Tibial artery (tissue), 4 donors: Measurements from ENCODE around the gene CCM2L.

Experiments
- DNase-seq, 2 donors: peaks; one replicate each; pipeline ENCODE4 v3.0.0-alpha.2; 2019
- H3K27ac ChIP-seq, 2 donors: fragments of 200-600 bp; sonication (generic) in 1 of 2; 1 replicate in 1 of 2; 2 replicates in 1 of 2; pipeline ENCODE4 v1.5.1; 2018 to 2019; ENCODE audit warnings: mild to moderate bottlenecking in 1 of 2
- H3K27me3 ChIP-seq, 2 donors: fragments of 200-600 bp; sonication (generic) in 1 of 2; one replicate each; pipeline versions ENCODE4 v1.5.1 to v1.6.0; 2016 to 2019
- H3K36me3 ChIP-seq, 3 donors: fragments of 200-600 bp; sonication (generic) in 2 of 3; one replicate each; pipeline ENCODE4 v1.5.1; 2016 to 2019; ENCODE audit warnings: mild to moderate bottlenecking in 2 of 3
- H3K4me1 ChIP-seq, 4 donors: fragments of 200-600 bp; sonication (generic) in 2 of 4; 1 replicate in 3 of 4; 2 replicates in 1 of 4; pipeline ENCODE4 v1.5.1; 2016 to 2019
- H3K4me3 ChIP-seq, 2 donors: fragments of 200-600 bp; sonication (generic) in 1 of 2; 1 replicate in 1 of 2; 2 replicates in 1 of 2; pipeline ENCODE4 v1.5.1; 2018 to 2019; ENCODE audit warnings: mild to moderate bottlenecking in 2 of 2
- H3K9me3 ChIP-seq, 3 donors: fragments of 200-600 bp; sonication (generic) in 1 of 3; one replicate each; pipeline ENCODE4 v1.5.1; 2016 to 2019
- CTCF ChIP-seq, 2 experiments: fragments of 200-600 bp in 1 of 2; fragments of 450-650 bp in 1 of 2; IDR thresholded peaks; one replicate each; pipeline ENCODE4 v1.5.1; 2017 to 2019; ENCODE audit warnings: antibody characterized with exemption in 2 of 2, mild to moderate bottlenecking in 1 of 2, moderate library complexity in 1 of 2
- intact Hi-C: fragments of 100-400 bp; cut with DNase I; formaldehyde crosslinking; loops from one replicate; pipeline ENCODE4 v1.15.0; 2023; ENCODE audit warnings: low total_unique reads

CCM2L gene

GRCh38 chr20:31992086-31992485 is 18.2 kb upstream of the CCM2L start:
- intact Hi-C loops = no loop called here
- H3K27ac ChIP-seq = no peak overlapping the region
- H3K27me3 ChIP-seq = peaks cover 0 to 42% of the 10 kb centered on the region in 2 donors
- H3K4me3 ChIP-seq = no peak overlapping the region
- peaks cover 0 to 5% (median 0%) of the 10 kb centered on the region in 4 donors for H3K4me1 ChIP-seq
- no peaks in the 10 kb centered on the region for H3K9me3 ChIP-seq
- H3K36me3 ChIP-seq = no peaks in the 10 kb centered on the region
- no peak for TF ChIP-seq CTCF (IDR thresholded peaks at IDR 0.05)
- DNase-seq = no peak

GRCh38 chr20:31996996-31997395 is 13.2 kb upstream of the CCM2L start:
- H3K4me3 ChIP-seq = no peak overlapping the region

DNA sequence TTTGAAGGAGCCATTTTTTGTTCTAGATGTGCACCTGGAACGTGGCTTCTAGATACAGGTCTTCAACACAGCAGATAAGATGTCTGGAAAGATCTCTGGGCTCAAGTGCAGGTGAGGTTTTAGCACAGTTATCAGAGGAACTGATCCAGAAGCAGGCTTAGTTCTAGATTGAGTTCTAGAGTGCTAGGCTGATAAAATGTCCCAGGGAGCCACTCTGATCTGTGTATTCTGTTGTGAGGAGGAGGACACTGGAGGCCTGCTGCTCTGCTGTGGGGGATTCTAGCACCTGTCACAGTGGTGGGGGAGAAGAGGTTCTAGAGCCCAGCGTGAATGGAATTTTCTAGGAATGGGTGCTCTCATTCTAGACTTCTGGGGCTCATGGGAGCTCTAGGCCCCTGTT is 12.0 kb upstream of the CCM2L start:
- Histone ChIP-seq H3K4me3 (no peak overlapping the region), H3K27ac (no peak overlapping the region), H3K27me3 (peaks cover 0 to 46% of the 10 kb centered on the region in 2 donors), H3K36me3 (no peaks in the 10 kb centered on the region), H3K9me3 (no peaks in the 10 kb centered on the region), H3K4me1 (peaks cover 0 to 5% (median 0%) of the 10 kb centered on the region in 4 donors)
- intact Hi-C loops = no loop called here
- no peak for TF ChIP-seq CTCF (IDR thresholded peaks at IDR 0.05)
- DNase-seq = no peak

More at GRCh38 chr20:31996996-31997395, 13.2 kb upstream of the CCM2L start:
- intact Hi-C loops = no loop called here
- Histone ChIP-seq H3K27me3 (peaks cover 0 to 50% of the 10 kb centered on the region in 2 donors), H3K36me3 (no peaks in the 10 kb centered on the region), H3K4me1 (peaks cover 0 to 5% (median 0%) of the 10 kb centered on the region in 4 donors), H3K27ac (no peak overlapping the region), H3K9me3 (no peaks in the 10 kb centered on the region)
- DNase-seq = no peak
- no peak for TF ChIP-seq CTCF (IDR thresholded peaks at IDR 0.05)

DNA sequence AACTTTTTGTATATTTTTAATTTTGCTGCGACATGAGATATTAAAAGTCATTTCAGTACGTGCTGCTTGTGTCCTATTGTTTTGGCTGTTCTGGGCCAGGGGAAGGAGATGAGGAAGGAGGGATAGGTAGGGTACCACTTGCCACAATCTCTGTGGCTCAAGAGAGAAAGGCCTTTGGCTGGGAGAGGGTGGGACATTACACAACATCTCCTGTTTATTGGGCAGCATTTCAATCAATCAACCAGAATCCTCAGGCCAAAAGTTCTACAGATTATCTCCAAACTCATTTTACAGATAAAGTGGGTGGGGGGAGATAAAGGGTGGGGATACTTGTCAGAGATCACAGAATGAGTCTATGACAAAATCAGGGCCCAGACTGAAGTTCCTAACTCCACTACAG is 6.9 kb upstream of the CCM2L start:
- H3K27me3 ChIP-seq = peaks cover 0 to 8% of the 10 kb centered on the region in 2 donors
- H3K4me1 ChIP-seq = no peaks in the 10 kb centered on the region
- no peak overlapping the region for H3K4me3 ChIP-seq
- no peak for DNase-seq
- no peaks in the 10 kb centered on the region for H3K9me3 ChIP-seq
- H3K27ac ChIP-seq = no peak overlapping the region
- no peak for TF ChIP-seq CTCF (IDR thresholded peaks at IDR 0.05)
- intact Hi-C loops = no loop called here
- no peaks in the 10 kb centered on the region for H3K36me3 ChIP-seq

DNA sequence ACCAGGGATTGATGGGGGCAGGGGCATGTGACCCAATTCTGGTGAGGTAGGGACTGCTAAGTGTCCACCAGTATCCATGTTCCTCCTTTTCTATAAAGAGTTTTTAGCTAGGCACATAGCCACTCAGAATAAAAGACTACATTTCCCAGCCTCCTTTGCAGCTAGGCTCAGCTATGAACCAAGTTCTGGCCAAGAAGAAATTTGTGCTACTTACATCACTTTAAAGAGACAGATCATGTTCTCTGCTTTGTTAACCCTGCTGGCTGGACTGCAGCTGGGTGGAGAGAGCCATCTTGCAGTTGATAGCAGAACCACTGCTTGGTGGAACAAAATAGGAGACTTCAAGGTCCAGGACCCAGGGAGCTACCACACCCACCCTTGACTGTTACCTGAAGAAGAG is 5.3 kb upstream of the CCM2L start:
- H3K9me3 ChIP-seq = no peaks in the 10 kb centered on the region
- no peak for DNase-seq
- no peak overlapping the region for H3K4me3 ChIP-seq
- H3K36me3 ChIP-seq = no peaks in the 10 kb centered on the region
- no peak overlapping the region for H3K27ac ChIP-seq
- intact Hi-C loops = no loop called here
- H3K4me1 ChIP-seq = no peaks in the 10 kb centered on the region
- H3K27me3 ChIP-seq = peaks cover 0 to 13% of the 10 kb centered on the region in 2 donors
- no peak for TF ChIP-seq CTCF (IDR thresholded peaks at IDR 0.05)

DNA sequence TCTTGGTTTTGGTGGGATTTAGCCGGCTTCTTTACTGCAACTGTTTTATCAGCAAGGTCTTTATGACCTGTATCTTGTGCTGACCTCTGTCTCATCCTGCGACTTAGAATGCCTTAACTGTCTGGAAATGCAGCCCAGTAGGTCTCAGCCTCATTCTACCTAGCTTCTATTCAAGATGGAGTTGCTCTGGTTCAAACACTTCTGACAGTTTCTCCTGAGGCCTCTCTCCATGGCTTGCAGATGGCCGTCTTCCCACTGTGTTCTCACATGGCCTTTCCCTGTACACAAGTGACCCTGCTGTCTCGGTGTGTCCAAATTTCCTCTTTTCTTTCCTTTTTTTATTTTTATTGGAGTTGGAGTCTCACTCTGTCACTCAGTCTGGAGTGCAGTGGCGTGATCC is 4.2 kb upstream of the CCM2L start:
- Histone ChIP-seq H3K36me3 (no peaks in the 10 kb centered on the region), H3K9me3 (no peaks in the 10 kb centered on the region), H3K4me1 (no peaks in the 10 kb centered on the region), H3K27me3 (peaks cover 0 to 19% of the 10 kb centered on the region in 2 donors), H3K27ac (no peak overlapping the region), H3K4me3 (no peak overlapping the region)
- no peak for DNase-seq
- intact Hi-C loops = no loop called here
- TF ChIP-seq CTCF (IDR thresholded peaks at IDR 0.05) = no peak
